ENCODE measurements around the gene ATG3.

- peak; percentile 30 to 72 (median 40); a peak in 5 of 6 replicates for TF ChIP-seq CTCF (IDR thresholded peaks at IDR 0.05 in 2 of 3, conservative IDR thresholded peaks at IDR 0.05 in 1 of 3; ENCODE audit: insufficient read depth in 2 of 3, low read depth in 1 of 3, low read length in 3 of 3)
- TF ChIP-seq YBX1 (IDR thresholded peaks at IDR 0.05) = no peak
- no peak for TF ChIP-seq NR2C2 (CRISPR knock-in tag; IDR thresholded peaks at IDR 0.05)
- TF ChIP-seq NR2C2 (tag; IDR thresholded peaks at IDR 0.05) = no peak
- no peak for TF ChIP-seq RBM22 (IDR thresholded peaks at IDR 0.05; ENCODE audit: low read depth, low read length, poor library complexity, severe bottlenecking)
- TF ChIP-seq, protein P1, sequence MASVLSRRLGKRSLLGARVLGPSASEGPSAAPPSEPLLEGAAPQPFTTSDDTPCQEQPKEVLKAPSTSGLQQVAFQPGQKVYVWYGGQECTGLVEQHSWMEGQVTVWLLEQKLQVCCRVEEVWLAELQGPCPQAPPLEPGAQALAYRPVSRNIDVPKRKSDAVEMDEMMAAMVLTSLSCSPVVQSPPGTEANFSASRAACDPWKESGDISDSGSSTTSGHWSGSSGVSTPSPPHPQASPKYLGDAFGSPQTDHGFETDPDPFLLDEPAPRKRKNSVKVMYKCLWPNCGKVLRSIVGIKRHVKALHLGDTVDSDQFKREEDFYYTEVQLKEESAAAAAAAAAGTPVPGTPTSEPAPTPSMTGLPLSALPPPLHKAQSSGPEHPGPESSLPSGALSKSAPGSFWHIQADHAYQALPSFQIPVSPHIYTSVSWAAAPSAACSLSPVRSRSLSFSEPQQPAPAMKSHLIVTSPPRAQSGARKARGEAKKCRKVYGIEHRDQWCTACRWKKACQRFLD (CRISPR knock-in tag; IDR thresholded peaks at IDR 0.05) = no peak
- TF ChIP-seq POLR2A (conservative IDR thresholded peaks at IDR 0.05) = no peak
- no peak for TF ChIP-seq GATA2 (CRISPR knock-in tag; IDR thresholded peaks at IDR 0.05)
Observed at GRCh38 chr3:112582244-112582874, 20.6 kb upstream of the ATG3 start.
